H4 (cell line): ENCODE results near the gene KMT2B. TPM values are rescaled to one million over a fixed set of nuclear protein-coding genes. Genes with fewer than 3 reads are reported as not detected.

Source experiments
- DNase-seq: peaks from one replicate; pipeline ENCODE4 v3.0.0-alpha.2; 2015; ENCODE audit warnings: low spot score
- total RNA-seq: library from RNA; depleted of rRNA; stranded (reverse); fragments of >200 nt; shearing (Covaris generic); gene quantifications from 2 replicates; pipeline ENCODE4 v1.2.3, GENCODE V29; 2014

The KMT2B gene
- total RNA-seq, 1 experiment from 2014 or later: 8.8 TPM

GRCh38 chr19:35725216-35725861, 7.5 kb downstream of the KMT2B start:
- no peak for DNase-seq

GRCh38 chr19:35727053-35727955, 9.5 kb downstream of the KMT2B start:
- DNase-seq: no peak

GRCh38 chr19:35727956-35728706, 10.3 kb downstream of the KMT2B start:
- DNase-seq: no peak

GRCh38 chr19:35729021-35729420, 11.2 kb downstream of the KMT2B start:
- DNase-seq: no peak

- DNase-seq: no peak
Observed at GRCh38 chr19:35729763-35730162, 12.0 kb downstream of the KMT2B start.

GRCh38 chr19:35730326-35730725, 12.5 kb downstream of the KMT2B start:
- no peak for DNase-seq

- DNase-seq: no peak
Observed at GRCh38 chr19:35731353-35731752, 13.6 kb downstream of the KMT2B start.

- DNase-seq: no peak
Observed at GRCh38 chr19:35731779-35732405, 14.1 kb downstream of the KMT2B start.

GRCh38 chr19:35732540-35733179, 14.9 kb downstream of the KMT2B start:
- no peak for DNase-seq

GRCh38 chr19:35733180-35734125, 15.7 kb downstream of the KMT2B start:
- no peak for DNase-seq

GRCh38 chr19:35734273-35734672, 16.5 kb downstream of the KMT2B start:
- DNase-seq: no peak

- no peak for DNase-seq
Observed at GRCh38 chr19:35734889-35735288, 17.1 kb downstream of the KMT2B start.

GRCh38 chr19:35736913-35737886, 19.4 kb downstream of the KMT2B start:
- no peak for DNase-seq

- no peak for DNase-seq
Observed at GRCh38 chr19:35738021-35738886, 20.5 kb downstream of the KMT2B start.

GRCh38 chr19:35738887-35739229, 21.1 kb downstream of the KMT2B start:
- no peak for DNase-seq

- DNase-seq: no peak
Observed at GRCh38 chr19:35739275-35740107, 21.7 kb downstream of the KMT2B start.

- no peak for DNase-seq
Observed at GRCh38 chr19:35740108-35740422, 22.3 kb downstream of the KMT2B start.
